CD1c-positive myeloid dendritic cell (primary cell): ENCODE measurements around the gene UMOD.

Experiments
- DNase-seq: peaks from one replicate; pipeline ENCODE4 v3.0.0-alpha.2; 2016; ENCODE audit errors: extremely low spot score

Gene UMOD

GRCh38 chr16:20364051-20364450, 11.5 kb upstream of the UMOD start:
- no peak for DNase-seq

GRCh38 chr16:20363191-20363590, 10.7 kb upstream of the UMOD start:
- no peak for DNase-seq

- no peak for DNase-seq
Measured at GRCh38 chr16:20359997-20360396, 7.5 kb upstream of the UMOD start.

- no peak for DNase-seq
Measured at GRCh38 chr16:20355114-20355782, 2.7 kb upstream of the UMOD start.

- no peak for DNase-seq
Measured at GRCh38 chr16:20353379-20353778, 864 bp upstream of the UMOD start.

- no peak for DNase-seq
Measured at GRCh38 chr16:20349615-20350014, 2.9 kb downstream of the UMOD start.

GRCh38 chr16:20348365-20349185, 3.9 kb downstream of the UMOD start:
- DNase-seq: no peak

- DNase-seq: no peak
Measured at GRCh38 chr16:20347666-20348364, 4.7 kb downstream of the UMOD start.

GRCh38 chr16:20344611-20345010, 7.9 kb downstream of the UMOD start:
- DNase-seq: no peak

GRCh38 chr16:20339744-20340143, 12.8 kb downstream of the UMOD start:
- DNase-seq: no peak

GRCh38 chr16:20336955-20337354, 15.6 kb downstream of the UMOD start:
- DNase-seq: no peak

- no peak for DNase-seq
Measured at GRCh38 chr16:20334396-20334795, 18.1 kb downstream of the UMOD start.

GRCh38 chr16:20333120-20333519, 19.4 kb downstream of the UMOD start:
- DNase-seq: no peak

- DNase-seq: no peak
Measured at GRCh38 chr16:20332411-20332810, 20.1 kb downstream of the UMOD start.

- no peak for DNase-seq
Measured at GRCh38 chr16:20331635-20332034, 20.9 kb downstream of the UMOD start.

- no peak for DNase-seq
Measured at GRCh38 chr16:20329392-20330138, 22.9 kb downstream of the UMOD start.

- DNase-seq: no peak
Measured at GRCh38 chr16:20327444-20328041, 25.0 kb downstream of the UMOD start, which contains the start of gene GP2. TSS of gene GP2 (minus strand) at chr16:20327513. CDS start at chr16:20326431, 1,082 bp downstream.

GRCh38 chr16:20326321-20326720, 26.2 kb downstream of the UMOD start:
- no peak for DNase-seq

- DNase-seq: no peak
Measured at GRCh38 chr16:20325005-20325404, 27.5 kb downstream of the UMOD start.

GRCh38 chr16:20323591-20324117, 28.9 kb downstream of the UMOD start:
- DNase-seq: no peak

GRCh38 chr16:20322696-20323095, 29.8 kb downstream of the UMOD start:
- no peak for DNase-seq
